Measurements from ENCODE around the gene MED13L.
A peak's percentile ranks its signal among the peaks of the same experiment; 100 is the strongest.
"Not testable (repeated sequence)": the region's sequence is repeated elsewhere in the genome, so short reads cannot be mapped to it uniquely, and the experiment has no call there.

MED13L gene

DNA sequence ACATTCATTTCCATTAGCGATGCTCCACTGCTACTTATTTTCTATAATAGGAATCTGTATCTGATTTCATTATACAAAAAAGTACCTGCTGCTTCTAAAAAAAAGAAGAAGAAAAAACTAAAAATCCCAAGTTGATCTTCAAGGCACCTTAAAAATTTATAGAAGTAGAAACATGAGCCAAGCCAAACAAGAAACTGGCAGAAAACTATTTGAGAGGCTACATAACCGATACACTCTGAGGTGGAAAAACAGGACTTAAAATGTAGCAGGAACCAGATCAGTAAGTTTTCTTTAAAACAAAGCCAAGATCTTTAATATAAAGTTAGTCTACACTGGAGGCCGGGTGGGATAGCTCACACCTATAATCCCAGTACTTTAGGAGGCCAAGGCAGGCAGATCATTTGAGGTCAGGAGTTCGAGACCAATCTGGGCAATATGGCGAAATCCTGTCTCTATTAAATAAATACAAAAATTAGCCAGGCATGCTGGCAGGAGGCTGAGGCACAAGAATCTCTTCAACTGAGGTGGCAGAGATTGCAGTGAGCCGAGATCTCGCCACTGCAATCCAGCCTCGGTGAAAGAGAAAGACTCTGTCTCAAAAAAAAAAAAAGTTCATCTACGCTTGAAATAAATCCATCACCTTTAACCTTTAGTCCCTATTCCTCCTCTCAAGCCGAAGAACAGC lies 278.6 kb downstream of the MED13L start:
- no peak for DNase-seq

GRCh38 chr12:115998119-115998633 lies 279.3 kb downstream of the MED13L start:
- DNase-seq = no peak

DNA sequence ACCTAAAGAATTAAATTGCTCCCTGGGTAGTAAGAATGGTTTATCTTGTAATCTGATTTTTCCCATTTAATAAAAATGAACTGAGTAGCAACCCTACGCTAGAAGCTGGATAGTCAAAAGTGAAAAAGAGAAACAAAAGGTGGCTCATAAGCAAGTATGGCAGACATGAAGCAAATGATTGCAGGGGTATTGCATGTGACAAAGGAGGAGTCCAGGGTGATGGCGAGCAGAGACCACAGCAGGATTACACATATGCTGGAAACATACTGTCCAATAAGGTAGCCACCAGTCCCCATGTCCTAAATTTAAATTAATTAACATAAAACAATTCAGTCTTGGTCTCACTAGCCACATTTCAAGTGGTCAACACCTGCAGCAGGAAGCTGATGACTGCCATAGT lies 283.8 kb downstream of the MED13L start:
- DNase-seq = no peak

GRCh38 chr12:115990241-115990640 lies 287.3 kb downstream of the MED13L start:
- no peak for DNase-seq

GRCh38 chr12:115988625-115989563 lies 288.6 kb downstream of the MED13L start:
- DNase-seq = no peak

GRCh38 chr12:115988212-115988611 lies 289.3 kb downstream of the MED13L start:
- no peak for DNase-seq

DNA sequence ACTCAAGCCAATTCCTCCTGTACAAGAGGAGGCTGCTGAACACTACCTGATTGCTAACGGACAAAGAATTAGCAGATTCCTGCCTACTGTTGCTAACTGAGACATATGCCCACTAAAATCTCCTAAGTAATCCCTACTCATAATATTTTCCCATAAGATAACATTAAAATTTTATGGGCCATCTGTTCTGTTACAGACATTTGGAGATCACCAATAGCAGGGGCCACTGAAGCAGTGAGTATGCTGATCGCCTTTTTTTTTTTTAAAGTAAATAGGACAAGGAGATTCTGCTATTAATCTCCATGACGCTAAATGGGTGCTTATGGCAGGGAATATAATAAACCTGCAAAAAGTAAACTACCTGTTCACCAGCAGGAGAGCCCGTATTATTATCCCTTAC lies 292.9 kb downstream of the MED13L start:
- DNase-seq = peak; percentile 79

GRCh38 chr12:115983226-115983798 lies 294.2 kb downstream of the MED13L start:
- peak; percentile 4 for DNase-seq

DNA sequence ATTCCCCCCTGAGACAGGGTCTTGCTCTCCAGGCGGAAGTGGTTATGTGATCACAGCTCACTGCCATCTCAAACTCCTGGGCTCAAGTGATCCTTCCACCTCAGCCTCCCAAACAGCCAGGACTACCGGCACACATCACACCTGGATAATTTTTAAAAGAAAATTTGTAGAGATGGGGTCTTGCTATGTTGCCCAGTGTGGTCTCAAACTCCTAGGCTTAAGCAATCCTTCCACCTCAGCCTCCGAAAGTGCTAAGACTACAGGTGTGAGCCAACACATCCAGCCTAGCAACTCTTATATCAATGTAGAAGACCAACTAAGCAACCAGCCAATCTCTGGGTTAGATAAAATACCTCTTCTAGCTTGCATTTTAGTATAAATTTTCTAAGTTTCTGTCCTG lies 297.2 kb downstream of the MED13L start:
- no peak for DNase-seq

DNA sequence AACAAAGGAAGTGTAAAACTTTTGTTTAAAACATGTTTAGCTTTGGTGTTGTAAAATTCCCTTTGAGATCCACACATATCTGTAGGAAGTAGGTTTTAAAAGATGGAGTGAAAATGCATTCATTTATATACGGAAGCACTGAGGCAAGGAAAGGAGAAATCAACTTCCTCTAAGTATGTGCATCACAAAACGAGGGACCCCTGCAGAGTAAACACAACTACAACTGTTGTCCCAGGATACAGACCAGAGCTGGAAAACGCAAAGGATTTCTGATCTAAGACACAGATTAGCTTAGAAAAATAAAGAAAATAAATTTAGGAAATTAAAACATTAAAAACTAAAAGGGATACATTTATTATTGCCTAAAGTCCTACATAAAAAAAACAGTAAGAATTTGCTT lies 297.6 kb downstream of the MED13L start:
- DNase-seq = no peak

DNA sequence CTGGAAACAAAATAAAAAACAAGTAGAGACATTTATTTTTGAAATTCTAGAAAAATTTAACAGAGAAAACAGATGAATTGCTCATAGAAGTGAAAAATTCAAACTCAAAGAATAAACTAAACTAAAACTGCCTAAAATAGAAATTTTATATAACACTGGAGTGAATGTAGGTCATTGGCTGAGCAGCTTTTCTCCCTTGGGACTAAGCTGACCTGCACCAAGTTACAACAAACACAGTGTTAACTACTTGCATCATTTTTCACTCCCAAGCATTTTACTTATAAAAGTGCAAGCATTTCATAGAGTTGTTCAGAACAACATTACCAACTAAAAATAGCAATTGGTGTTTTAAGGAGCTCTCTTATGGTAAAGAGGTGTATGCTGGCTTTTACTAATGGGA lies 298.1 kb downstream of the MED13L start:
- no peak for DNase-seq

- not testable (repeated sequence) for DNase-seq
Measured at GRCh38 chr12:115976829-115977228, 300.7 kb downstream of the MED13L start.

DNA sequence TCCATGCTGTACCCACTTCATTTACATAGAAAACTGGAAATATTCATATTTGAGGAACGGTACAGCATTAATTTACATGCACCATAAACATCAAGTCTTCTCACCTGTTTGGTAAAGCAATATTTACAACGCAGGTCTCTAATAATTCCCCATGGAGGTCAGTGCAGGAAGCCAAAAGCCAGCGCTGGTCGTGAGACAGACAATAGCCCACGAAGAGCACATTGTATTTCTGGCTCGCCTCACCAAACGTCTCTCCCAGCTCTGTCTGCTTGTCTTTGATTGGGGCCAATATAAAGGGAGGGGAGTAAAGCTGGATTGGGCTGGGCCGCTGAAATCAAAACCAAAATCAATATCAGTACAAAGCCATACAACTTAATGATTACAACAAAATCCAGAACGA lies 302.1 kb downstream of the MED13L start:
- no peak for DNase-seq

GRCh38 chr12:115973968-115974724 lies 303.3 kb downstream of the MED13L start:
- no peak for DNase-seq

GRCh38 chr12:115973066-115973465 lies 304.4 kb downstream of the MED13L start:
- DNase-seq = no peak

GRCh38 chr12:115972241-115972640 lies 305.3 kb downstream of the MED13L start:
- DNase-seq = no peak

GRCh38 chr12:115968211-115968610 lies 309.3 kb downstream of the MED13L start:
- DNase-seq = no peak

- no peak for DNase-seq
Measured at GRCh38 chr12:115966376-115966775, 311.1 kb downstream of the MED13L start.

DNA sequence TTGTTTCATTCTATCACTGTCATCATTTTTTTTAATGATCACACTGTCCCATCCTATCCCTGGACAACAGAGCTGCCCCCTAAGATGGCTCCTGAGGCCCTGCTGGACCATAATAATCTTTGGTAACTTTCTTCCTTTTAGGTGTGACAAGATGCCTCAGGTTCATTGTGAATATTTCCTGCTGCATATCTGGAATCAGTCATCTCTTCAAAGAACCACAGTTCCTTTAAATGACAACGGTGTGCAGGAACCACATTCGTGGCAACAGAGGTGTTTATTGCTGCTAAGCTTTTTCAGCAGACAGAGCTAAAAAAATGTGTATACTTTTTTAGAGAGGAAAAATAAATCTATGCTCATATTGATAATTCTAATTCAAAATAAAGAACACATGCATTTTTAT lies 312.9 kb downstream of the MED13L start:
- DNase-seq = no peak

DNA sequence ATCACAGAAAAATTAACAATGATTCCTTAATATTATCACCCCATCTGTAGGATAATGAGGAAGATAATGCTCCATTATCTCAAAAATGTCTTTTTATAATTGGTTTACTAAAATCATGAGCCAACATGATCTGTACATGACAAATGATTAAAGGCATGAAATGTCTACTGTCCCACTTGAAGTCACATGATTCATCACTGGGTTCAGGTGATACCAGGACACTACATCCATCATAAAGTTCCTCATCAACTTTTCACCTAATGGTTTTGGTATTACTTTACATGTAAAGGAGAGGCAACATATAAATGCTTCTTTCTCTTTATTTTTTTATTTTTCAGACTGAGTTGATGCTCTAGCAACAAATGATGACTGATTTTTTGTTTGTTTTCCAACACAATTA lies 313.3 kb downstream of the MED13L start:
- no peak for DNase-seq

GRCh38 chr12:115962216-115962615 lies 315.3 kb downstream of the MED13L start:
- no peak for DNase-seq

DNA sequence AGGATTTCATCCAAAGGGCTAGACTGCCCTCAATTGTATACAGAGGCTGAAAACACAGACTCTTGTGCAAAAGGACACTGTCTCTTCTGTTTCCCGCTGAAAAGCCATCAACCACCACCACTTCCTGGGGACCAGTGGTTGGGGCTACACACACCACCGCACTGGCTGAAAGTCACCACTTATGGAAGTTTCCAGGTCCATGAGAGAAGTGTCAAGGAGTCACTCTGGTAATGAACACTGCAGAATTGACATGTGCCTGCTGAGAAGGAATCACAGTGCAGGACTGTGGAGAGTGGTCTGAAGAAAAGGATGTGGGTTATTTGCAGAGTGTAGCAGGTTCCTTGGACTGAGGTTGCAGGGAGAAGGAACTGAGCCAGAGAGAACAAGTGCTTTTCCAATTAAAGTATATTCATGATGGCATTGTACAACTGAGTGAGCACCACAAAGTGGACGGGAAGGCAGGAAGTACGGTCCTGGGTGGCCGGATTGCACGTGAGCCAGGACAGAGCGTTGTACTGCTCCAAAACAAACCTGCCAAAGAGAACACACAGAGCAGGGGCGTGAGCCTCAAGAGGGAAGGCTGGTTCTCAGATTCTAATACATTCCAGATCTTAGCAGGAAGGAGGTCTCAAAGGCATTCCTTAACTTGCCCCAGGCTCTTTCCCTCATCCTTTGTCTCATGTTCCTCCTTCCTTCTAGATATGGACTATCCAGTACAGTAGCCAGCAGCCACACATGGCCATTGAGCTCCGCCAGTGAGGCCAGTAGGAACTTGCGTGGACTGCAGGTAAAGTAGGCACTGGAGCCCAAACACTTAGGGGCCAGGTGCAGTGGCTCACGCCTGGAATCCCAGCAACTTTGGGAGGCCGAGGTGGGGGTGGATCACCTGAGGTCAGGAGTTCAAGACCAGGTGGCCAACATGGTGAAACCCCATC lies 316.4 kb downstream of the MED13L start:
- DNase-seq = no peak

Data from DMS 273 treated with DMSO at 0.1 percent for 48 hours (cell line).